Measurements from ENCODE around the gene SIMC1. TPM values are rescaled to one million over a fixed set of nuclear protein-coding genes. Genes with fewer than 3 reads are reported as not detected.

Gene SIMC1
- total RNA-seq, 1 donor: 6.1 TPM

DNA sequence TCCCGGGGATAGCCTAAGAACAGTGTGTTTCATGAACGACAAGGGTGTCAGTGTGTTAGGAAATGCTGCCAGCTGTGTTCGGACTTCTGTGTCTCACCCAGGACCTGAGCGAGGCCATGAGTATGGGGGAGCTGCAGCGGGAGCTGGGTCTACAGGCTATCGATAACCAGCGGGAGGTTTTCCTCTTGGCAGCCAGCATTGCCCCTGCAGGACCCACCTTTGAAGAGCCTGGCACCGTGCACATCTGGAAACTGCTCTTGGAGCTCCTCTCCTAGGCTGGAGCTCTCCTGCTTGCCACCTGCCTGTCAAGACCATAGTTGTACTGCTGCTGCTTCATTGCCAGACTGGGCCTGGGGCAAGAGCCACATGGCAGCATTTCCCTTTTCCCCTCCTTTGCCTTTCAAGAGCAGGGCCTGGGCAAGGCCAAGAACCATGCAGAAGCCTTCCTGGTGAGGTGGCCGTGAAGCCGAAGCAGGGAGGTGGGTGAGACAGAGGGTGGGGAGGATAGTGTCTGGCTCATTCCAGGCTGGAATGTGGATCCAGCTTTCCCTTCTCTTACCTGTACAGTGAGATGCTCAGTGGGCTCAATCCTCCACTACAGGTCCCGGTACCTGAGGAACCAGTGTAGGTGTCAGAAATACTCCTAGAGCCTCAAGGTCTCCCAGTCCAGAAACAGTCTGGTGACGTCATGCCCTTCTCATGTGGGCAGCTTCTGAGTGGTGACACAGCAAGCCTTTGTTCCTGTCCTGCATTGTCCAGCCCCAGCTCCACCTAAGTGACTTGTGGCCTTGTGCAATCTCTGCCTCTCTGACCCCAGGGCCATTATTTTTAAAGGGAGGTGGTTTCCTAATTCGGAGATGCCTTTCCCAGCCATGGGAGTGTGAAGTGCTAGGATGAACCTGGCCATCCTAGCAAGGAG lies 133.7 kb downstream of the SIMC1 start:
- TF ChIP-seq CTCF (IDR thresholded peaks at IDR 0.05; ENCODE audit: insufficient read depth, low read length): no peak
- DNase-seq (ENCODE audit: low read depth): no peak
- H3K4me3 ChIP-seq (ENCODE audit: low read depth, low read length): no peak overlapping the region

DNA sequence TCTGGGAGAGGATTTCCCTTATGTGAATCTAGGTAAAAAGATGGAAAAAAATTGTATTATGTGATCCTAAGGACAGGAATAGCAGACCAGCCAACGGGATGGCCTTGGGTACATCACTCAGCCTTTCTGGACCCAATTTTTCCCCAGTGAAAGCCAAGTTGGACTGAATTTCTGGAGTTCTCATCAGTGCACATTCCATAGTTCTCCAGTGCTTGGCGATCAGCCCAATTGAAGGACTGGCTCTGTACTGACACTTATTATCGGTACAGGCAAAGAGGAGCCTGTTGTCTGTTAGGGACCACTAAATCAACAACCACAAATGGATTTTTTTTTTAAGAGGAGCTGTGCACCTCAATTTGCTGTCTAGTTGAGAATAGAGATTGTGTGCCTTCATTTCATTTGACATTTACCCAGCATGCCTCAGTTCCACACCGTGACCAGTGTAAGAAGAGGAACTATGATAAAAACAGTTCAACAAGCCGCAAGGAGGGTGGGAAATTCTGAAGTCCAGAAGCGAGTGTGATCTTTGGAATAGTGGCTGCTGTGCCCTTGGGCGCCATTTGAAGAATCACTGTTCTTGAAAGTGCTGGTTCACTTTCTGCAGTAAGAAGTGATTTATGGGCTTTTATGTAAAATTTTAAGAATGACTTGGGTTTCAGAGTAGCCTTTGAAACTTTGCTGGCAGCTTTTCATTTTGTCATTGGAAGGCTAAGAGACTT lies 135.0 kb downstream of the SIMC1 start:
- DNase-seq (ENCODE audit: low read depth): peak; percentile 51
- H3K4me3 ChIP-seq (ENCODE audit: low read depth, low read length): no peak overlapping the region
- TF ChIP-seq CTCF (IDR thresholded peaks at IDR 0.05; ENCODE audit: insufficient read depth, low read length): no peak

DNA sequence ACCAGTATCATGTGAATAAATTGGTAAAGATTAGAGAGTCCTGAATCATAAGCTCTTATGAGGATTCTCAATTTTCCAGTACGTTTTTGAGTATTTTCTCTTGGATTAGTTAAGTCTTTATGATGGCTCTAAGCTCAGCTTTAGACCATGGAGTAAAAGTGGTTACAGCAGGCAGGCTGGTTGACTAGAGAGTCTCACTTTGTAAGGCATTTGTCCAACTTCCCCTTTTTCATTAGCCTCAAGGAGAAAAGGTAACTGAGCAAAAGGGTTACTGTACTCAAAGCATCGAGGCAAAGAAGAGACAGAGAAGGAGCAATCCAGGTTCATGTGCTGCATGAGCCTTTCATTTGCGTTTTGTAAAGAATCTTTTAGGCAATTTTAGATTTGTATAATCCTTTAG lies 141.7 kb downstream of the SIMC1 start:
- no peak for TF ChIP-seq CTCF (IDR thresholded peaks at IDR 0.05; ENCODE audit: insufficient read depth, low read length)

DNA sequence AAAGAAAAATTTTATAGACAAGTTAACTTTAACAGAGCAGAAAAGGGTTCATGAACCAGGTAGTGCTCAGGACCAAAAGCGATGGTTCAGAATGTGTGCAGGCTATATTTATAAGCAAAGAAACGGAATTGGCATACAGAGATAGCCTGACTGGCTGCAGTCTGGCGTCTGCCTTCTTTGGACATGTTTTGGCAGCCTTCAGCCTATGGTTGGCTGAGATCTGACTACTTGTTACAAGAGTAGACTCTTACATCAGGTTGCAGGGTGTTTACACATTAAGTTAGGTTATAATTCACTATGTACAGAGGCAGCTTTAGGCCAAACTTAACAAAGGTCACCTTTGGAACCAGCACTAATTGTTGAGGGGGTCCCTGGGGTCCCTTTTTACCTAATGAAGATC lies 143.2 kb downstream of the SIMC1 start:
- TF ChIP-seq CTCF (IDR thresholded peaks at IDR 0.05; ENCODE audit: insufficient read depth, low read length): no peak
- no peak overlapping the region for H3K4me3 ChIP-seq (ENCODE audit: low read depth, low read length)
- peak; percentile 81 for DNase-seq (ENCODE audit: low read depth)

More for the DNA sequence above, 141.7 kb downstream of the SIMC1 start:
- no peak for DNase-seq (ENCODE audit: low read depth)
- H3K4me3 ChIP-seq (ENCODE audit: low read depth, low read length): no peak overlapping the region

GRCh38 chr5:176381979-176382378 lies 143.8 kb downstream of the SIMC1 start:
- H3K4me3 ChIP-seq (ENCODE audit: low read depth, low read length): no peak overlapping the region
- TF ChIP-seq CTCF (IDR thresholded peaks at IDR 0.05; ENCODE audit: insufficient read depth, low read length): no peak
- no peak for DNase-seq (ENCODE audit: low read depth)

GRCh38 chr5:176382721-176383120 lies 144.5 kb downstream of the SIMC1 start:
- DNase-seq (ENCODE audit: low read depth): no peak
- no peak overlapping the region for H3K4me3 ChIP-seq (ENCODE audit: low read depth, low read length)
- no peak for TF ChIP-seq CTCF (IDR thresholded peaks at IDR 0.05; ENCODE audit: insufficient read depth, low read length)
